Kasumi-1 (cell line): ENCODE data around the gene C1GALT1C1.
"Not testable (repeated sequence)": the region's sequence is repeated elsewhere in the genome, so short reads cannot be mapped to it uniquely, and the experiment has no call there.

Source experiments
- DNase-seq, 2 experiments: peaks; one replicate each; lab custom pipeline; 2025; lab: John Stamatoyannopoulos, UW

Gene C1GALT1C1

DNA sequence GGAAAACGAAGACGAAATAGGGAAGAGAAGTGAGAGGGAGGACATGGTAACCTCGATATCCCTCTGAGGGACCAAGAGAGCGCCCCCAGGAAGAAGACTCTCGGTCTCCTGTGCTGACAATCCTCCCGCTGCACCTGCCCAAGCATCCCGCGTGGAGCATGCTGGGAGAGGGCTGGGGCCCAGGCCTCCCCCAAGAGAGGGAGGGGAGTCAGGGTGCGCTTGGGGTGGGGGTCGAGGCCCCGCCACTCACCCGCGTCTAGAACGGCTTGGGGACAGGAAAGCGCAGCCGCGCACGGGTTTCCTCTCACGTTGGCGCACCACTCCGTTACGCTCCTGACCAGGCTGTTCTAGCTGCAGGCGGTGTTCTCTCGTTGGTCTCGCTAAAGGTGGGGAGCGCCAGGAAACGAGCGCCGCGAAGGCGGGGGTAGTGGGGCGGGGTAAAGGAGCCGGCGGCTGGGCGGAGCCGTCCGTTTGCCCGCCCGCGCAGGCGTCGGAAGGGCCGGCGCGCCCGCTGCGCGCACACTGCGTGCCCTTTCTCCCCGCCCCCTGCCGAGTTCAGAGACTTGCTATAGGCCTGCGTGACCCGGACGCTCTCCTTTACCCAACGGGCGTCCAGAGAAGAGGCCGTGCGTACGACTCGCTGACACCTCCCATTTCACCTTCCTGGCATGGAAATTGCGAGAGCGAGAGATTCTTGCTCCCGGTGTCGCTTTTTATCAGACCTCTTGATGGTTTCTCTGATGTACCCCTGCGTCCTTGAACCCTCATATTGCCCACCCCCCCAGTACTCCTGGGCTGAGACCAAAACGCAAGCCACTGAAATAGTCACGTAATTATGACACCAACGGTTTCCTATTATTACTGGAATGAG lies at the start of gene C1GALT1C1:
C1GALT1C1 (minus strand) TSS at position 388 of the 871 bp plus-strand sequence. CDS start 2,888 bp downstream, outside the sequence.
- peak; percentile 96 to 98 for DNase-seq

DNA sequence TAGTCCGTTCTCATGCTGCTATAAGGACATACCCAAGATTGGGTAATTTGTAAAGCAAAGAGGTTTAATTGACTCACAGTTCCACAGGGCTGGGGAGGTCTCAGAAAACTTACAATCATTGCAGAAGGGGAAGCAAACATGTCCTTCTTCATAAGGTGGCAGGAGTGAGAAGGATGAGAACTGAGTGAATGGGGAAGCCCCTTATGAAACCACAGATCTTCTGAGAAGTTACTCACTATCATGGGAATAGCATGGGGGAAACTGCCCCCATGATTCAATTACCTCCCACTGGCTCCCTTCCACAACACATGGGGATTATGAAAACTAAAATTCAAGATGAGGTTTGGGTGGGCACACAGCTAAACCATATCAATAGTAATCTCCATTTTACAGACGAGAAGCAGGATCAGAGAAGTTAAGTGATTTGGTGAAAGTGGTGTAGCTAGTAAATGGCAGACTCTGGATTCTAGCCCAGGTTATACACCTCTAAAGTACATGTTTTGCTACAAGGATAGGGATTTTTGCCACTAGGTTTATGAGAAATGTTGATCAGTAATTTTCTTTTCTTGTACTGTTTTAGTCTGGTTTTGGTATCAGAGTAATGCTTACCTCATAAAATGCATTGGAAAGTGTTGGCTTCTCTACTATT lies 47.3 kb upstream of the C1GALT1C1 start:
- DNase-seq: no peak

DNA sequence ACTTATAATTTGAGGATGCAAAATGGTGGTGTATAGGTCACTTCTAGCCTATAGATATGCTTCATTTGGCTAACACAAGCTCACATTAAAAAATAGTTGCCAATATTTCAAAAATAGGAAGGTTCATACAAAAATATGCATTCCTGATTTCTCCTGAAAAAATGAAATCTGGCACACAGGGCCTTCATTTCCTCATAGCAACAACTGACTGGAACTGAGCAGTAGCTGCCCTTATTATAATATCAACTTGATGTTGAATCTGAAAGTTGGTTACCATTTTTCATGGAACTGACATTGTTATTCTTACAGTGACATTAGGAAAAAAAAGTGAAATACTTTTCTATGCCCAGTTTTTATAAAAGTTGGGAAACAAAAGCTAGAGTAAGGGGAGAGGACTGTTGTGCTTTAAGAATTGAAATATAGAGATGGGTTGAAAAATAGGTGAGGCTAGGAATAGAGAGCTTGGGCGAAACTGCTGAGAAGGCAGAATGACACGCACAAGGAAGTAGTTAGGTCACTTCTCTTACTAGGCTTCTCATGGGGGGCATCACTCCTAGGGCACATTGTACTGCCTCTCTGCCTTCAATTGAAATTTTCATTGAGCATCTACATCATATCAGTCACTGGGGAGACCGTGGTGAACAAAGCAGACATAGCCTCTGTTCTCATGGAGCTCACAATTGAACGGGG lies 43.1 kb upstream of the C1GALT1C1 start:
- DNase-seq: no peak

- DNase-seq: no peak
These were observed 42.5 kb upstream of the C1GALT1C1 start for GRCh38 chrX:120672389-120672788.

- no peak for DNase-seq
These were observed 42.1 kb upstream of the C1GALT1C1 start for GRCh38 chrX:120671963-120672362.

GRCh38 chrX:120668357-120668756 lies 38.5 kb upstream of the C1GALT1C1 start:
- no peak for DNase-seq

GRCh38 chrX:120664535-120664934 lies 34.7 kb upstream of the C1GALT1C1 start:
- DNase-seq: not testable (repeated sequence)

GRCh38 chrX:120664081-120664480 lies 34.2 kb upstream of the C1GALT1C1 start:
- DNase-seq: peak; percentile 29 to 34

DNA sequence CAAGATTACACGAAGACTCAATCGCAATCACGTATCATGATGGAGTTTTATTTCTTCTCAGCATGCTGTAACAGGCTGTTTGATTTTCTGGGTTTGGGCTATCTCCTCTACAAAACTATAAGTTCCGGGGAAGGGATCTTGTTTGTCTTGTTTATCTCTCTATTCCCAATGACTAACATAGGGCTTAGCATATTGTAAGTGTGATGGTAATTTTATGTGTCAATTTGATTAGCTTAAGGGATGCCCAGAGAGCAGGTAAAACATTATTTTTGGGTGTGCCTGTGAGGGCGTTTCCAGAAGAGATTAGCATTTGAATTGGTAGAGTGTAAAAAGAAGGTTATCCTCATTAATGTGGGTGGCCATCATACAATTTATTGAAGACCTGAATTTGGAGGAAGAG lies 32.8 kb upstream of the C1GALT1C1 start:
- no peak for DNase-seq

GRCh38 chrX:120660637-120661036 lies 30.8 kb upstream of the C1GALT1C1 start:
- DNase-seq: no peak

DNA sequence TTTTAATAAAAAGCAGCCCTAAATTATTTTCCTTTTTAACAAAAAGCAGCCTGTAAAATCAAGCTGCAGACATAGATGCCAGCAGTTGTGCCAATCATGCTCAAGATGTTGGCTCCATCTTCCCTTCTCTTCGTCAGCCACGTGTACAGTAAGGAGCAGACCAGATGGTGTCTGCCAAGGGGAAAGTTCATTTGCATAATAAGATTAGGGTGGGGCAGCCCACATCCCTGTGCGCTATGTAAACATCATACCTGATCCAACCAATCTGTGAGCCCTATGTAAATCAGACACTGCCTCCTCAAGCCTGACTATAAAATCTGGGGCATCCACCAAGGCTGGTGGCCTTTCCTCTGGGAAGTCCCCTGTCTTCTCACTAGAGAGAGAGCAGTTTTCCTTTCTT lies 23.1 kb upstream of the C1GALT1C1 start:
- DNase-seq: no peak

- not testable (repeated sequence) for DNase-seq
These were observed 22.4 kb upstream of the C1GALT1C1 start for GRCh38 chrX:120652256-120652655.

DNA sequence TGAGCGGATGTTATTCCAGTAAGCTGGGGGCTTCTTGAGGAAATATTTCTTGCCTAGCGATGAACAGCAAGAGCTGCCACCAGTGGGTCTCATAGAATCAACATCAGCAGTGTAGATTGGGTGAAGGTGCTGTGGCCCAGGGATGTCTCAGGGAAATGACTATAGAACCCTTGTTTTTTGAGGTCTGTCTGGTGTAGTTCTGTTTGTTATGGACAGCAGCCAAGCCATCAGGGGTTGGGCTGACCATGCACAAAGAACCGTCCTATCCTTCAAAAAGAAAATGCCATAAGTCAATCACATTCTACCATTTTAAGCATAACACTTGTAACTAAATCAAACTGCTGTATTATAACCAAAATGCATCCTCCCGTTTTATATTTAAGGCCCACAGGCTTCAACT lies 17.3 kb upstream of the C1GALT1C1 start:
- DNase-seq: no peak

- no peak for DNase-seq
These were observed 13.0 kb upstream of the C1GALT1C1 start for GRCh38 chrX:120642871-120643270.

GRCh38 chrX:120638619-120639018 lies 8.8 kb upstream of the C1GALT1C1 start:
- no peak for DNase-seq

DNA sequence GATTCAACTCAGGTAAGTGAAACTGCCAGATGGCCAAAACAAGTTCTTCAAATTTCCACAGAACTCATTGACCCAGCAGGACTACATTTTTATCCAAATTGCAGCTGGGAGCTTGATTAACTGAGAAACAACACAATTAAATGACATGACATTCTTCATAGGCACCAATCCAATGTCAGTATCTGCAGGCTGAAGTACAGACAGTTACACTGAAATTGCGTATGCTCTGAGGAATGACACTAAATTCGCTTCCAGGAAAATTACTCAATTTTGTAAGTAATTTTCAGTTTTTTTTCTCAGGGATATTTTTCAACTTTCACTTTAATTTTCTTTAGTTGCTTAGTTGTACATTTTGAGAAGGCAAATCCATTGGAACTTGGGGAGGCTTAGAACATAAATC lies 4.5 kb downstream of the C1GALT1C1 start:
- DNase-seq: no peak

DNA sequence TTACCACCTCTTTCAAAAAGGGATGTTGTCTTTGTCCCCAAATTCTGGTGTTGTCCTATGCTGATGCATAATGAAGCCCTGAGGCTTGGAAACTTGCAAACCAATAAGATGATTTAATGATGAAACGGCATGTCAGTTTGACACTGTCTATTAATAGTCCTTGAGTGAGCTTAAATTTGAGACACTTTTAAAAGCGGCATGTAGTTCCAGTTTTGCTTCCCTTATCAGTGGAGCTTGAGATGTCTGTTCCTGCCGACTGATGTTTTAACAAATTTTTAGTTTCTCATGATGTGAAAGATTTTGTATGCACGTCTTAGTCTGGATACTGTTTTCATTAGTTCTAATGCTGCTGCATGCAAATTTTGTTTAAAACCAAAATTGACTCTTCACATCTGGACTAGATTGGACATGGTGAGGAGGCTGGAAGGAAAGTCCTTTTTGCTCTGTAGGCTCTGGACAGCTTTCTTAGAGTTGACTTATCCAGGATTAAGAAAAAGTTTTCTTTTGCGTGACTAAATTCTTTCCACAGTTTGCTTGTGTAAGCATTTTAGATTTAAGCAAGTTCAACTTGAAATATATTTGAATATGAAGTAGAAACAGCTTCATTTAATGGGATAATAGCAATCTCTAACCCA lies 11.7 kb downstream of the C1GALT1C1 start:
- no peak for DNase-seq

DNA sequence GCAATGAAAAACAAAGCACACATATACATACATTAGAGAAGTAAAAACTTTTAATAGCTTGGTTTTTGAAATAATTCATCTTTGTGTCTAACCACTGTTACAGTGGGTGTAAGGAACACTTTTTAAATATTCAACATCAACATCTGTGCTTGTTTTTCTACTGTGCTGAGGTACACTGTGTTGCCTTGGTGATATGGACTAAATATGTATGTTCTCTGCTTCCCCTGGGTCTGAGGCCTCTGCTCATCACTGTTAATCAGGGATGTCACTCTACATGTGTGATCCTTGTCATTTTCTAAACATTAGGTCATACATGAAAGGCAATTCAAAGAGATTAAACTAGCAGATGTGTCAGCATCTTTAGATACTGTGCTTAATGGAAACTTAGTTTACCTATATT lies 15.0 kb downstream of the C1GALT1C1 start:
- DNase-seq: no peak

GRCh38 chrX:120612086-120612485 lies 17.8 kb downstream of the C1GALT1C1 start:
- no peak for DNase-seq

- DNase-seq: peak; percentile 14 to 19
These were observed 25.5 kb downstream of the C1GALT1C1 start for GRCh38 chrX:120604361-120604782.

DNA sequence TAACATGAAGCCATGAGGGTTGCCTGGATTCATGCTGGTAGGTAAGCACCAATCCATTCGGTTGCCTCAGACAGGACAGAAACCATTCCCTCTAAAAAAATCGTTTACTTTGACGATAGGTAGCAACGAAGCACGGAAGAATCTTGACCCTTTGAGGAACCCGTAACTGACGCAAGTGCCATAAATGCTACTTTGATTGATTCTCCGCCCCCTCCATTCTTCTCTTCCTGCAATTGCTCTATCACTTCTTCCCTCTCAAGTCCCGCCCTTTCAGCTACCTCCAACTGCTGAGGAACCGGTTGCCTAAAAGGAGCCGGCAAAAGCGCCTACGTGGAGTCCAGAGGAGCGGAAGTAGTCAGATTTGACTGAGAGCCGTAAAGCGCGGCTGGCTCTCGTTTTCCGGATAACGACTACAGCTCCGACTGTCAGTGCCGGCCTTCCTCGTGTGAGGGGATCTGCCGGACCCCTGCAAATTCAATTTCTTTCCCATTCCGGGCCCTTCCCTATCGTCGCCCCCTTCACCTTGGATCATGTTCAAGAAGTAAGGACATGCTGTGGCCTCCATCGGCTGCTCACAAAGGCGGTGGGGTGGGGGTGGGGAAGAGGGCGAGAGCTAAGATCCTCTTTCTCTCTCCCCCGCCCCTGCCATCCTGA lies 26.0 kb downstream of the C1GALT1C1 start, which contains the start of gene MCTS1:
MCTS1 (plus strand) TSS at position 395 of the 654 bp plus-strand sequence; CDS start at position 531, 136 bp downstream.
- peak; percentile 83 to 84 for DNase-seq
